NT2/D1 (cell line): Measurements from ENCODE around the gene CYTH2.

Experiments used
- YY1 ChIP-seq: IDR thresholded peaks from 2 replicates; pipeline ENCODE4 v1.6.1; 2011; ENCODE audit not compliant: insufficient read length, insufficient read depth
- ZNF274 ChIP-seq: IDR thresholded peaks from 2 replicates; pipeline ENCODE4 v1.6.1; 2011; ENCODE audit warnings: mild to moderate bottlenecking, low read depth, low read length

GRCh38 chr19:48428670-48429069, 40.5 kb upstream of the CYTH2 start:
- TF ChIP-seq YY1 (no peak), ZNF274 (no peak)
